NCI-H1105 (cell line): Measurements from ENCODE around the gene FGF19.
A peak's percentile ranks its signal among the peaks of the same experiment; 100 is the strongest.

ENCODE experiments used
- DNase-seq: peaks from one replicate; lab custom pipeline; 2025; lab: John Stamatoyannopoulos, UW

Gene FGF19

GRCh38 chr11:69670158-69670845 lies 33.5 kb downstream of the FGF19 start:
- DNase-seq, result peak; percentile 84

DNA sequence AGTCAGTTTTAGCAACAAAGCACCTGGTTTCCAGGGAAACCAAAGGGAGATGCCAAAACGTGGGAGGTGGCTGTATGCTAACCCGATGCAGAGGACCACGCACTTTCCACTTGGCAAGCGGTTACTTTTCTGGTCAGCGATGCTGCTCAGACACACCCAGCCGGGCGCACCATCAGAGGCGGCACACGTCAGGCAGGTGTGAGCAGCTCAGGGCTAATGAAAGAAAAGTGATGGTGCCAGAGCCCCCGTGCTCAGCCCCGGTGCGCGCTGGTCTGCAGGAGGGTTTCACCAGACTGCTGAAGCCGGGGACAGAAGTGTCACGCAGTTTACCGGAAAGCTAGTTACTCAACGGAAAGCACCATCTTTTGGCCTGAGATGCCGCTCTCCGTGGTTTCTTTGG lies 34.3 kb downstream of the FGF19 start:
- no peak for DNase-seq

GRCh38 chr11:69667619-69668604 lies 35.9 kb downstream of the FGF19 start:
- DNase-seq, result no peak

DNA sequence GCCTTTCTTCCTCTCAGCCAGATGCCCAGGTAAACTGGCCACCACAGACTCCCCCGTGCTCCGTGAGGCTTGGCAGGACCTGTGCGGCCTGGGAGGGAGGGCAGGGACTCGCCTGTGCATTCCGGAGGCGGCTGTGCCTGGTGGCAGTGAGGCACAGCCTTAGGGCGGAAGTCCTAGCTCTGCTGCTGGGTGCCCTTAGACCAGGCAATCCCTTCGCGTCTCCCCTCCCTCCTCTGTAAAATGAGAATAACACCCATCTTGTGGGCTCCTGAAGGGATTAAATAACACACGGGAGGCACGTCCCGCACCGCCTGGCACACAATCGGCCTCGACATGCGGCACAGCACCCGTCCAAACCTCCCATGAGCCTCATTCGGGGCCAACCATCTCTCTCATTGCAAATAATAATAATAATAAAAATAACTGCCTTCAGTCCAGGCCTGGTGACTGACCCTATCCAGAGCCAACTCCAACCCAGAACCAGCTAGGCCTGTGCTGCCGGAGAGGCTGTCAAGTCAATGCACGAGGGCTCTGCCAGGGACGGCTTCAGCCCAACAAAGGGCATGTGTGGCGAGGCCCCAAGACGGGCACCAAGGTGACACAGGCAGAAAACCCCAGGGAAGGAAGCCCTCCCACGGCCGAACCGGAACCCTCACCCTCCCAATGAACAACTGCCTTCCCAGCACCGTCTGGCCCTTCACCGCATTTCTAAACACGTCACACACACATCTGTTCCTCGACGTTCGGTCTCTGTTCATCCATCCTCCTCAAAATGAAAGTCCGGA lies 36.9 kb downstream of the FGF19 start:
- DNase-seq, result no peak

DNA sequence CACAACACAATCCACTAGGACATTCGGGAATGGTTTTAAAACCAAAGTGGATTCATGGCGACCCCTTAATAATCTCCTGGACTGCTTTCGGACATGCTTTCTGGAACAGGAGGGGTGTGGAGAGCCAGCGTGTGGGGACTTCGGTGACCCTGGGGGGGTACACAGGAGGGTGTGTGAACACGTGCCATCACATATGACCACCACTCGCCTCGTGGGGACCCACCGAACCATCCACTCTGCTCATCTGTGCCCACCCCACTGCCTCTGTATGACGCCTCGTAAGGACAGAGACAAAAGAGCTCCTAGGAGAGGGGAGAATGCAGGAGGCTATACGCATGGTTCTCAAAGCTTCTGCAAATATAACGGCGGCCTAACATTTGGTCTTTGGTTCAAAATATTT lies 37.6 kb downstream of the FGF19 start:
- no peak for DNase-seq

- DNase-seq, result no peak
Measured at GRCh38 chr11:69665669-69666068, 38.2 kb downstream of the FGF19 start.

GRCh38 chr11:69664901-69665300 lies 38.9 kb downstream of the FGF19 start:
- DNase-seq, result no peak

DNA sequence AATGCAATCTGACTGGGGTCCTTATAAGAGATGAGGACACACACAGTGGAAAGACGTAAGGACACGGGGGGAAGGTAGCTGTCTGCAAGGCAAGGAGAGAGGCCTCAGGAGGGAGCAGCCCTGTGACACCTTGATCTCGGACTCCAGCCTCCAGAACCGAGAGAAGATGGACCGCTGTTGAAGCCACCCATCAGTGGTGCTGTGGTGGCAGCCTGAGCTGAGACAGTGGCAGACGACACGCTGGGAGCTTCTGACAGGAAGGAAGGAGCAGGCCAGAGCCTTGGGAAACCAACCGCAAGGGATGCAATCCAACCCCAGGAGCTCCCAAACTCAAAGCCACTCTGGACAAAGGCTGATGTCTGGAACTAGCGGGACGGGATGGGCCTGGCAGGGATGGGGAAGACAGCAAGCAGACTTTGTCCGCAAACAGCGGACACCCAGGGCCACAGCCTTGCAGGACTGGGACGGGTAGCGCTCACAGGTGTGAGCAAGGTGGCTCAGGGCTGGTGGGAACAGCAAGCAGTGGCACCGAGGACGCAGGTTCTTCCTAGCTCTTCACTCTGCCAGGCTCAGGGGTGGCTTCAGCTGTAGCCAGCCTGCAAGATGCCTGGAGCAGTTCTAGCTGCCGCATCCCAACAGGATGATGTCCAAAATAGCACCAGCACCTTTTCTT lies 39.6 kb downstream of the FGF19 start:
- no peak for DNase-seq

GRCh38 chr11:69663326-69663725 lies 40.5 kb downstream of the FGF19 start:
- DNase-seq, result no peak

DNA sequence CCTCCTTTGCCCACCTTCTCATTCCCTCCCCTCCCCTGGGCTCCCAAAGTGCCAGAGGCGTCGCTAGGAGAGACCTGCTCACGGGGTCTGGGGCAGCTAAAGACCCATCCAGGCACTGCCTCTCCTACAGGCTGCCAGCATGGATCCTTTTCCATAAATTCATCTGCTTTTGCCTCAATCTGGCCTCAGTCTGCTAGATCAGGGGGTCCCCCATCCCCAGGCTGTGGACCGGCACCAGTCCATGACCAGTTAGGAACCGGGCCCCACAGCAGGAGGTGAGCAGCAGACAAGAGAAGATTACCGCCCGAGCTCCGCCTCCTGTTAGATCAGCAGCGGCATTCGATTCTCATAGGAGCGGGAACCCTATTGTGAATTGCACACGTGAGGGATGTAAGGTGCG lies 41.0 kb downstream of the FGF19 start:
- DNase-seq, result no peak

GRCh38 chr11:69662021-69662698 lies 41.7 kb downstream of the FGF19 start:
- no peak for DNase-seq

DNA sequence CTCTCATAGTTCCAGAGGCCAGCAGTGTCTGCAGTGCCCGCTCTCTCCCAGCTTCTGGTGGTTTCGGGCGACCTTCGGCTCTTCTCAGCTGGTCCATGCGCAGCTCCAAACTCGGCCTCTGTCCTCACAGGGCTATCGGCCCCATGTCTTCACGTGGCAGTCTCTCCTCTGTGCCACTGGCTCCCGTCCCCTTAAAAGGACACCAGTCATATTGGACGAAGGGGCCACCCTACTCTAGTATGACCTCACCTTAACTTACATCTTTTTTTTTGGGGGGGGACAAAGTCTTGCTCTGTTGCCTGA lies 42.5 kb downstream of the FGF19 start:
- no peak for DNase-seq

GRCh38 chr11:69660001-69660500 lies 43.8 kb downstream of the FGF19 start:
- no peak for DNase-seq

DNA sequence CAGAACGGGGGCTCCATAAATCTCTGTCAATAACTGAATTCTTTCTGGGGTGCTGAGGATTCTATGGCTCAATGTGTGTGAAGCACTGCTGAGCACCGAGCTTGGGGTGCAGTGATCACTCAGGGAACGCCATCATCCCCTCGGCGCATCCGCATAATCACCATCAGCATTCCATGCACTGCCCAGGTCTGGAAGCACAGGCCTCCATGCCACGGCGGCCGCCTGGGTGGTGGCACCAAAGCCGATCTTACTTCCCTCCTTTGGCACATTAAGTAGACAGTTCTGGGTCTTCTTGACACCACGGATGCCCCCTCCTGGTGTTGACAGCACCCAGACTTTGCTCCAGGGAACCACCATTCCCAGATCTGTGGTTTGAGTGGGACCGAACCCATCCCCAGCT lies 44.2 kb downstream of the FGF19 start:
- no peak for DNase-seq

DNA sequence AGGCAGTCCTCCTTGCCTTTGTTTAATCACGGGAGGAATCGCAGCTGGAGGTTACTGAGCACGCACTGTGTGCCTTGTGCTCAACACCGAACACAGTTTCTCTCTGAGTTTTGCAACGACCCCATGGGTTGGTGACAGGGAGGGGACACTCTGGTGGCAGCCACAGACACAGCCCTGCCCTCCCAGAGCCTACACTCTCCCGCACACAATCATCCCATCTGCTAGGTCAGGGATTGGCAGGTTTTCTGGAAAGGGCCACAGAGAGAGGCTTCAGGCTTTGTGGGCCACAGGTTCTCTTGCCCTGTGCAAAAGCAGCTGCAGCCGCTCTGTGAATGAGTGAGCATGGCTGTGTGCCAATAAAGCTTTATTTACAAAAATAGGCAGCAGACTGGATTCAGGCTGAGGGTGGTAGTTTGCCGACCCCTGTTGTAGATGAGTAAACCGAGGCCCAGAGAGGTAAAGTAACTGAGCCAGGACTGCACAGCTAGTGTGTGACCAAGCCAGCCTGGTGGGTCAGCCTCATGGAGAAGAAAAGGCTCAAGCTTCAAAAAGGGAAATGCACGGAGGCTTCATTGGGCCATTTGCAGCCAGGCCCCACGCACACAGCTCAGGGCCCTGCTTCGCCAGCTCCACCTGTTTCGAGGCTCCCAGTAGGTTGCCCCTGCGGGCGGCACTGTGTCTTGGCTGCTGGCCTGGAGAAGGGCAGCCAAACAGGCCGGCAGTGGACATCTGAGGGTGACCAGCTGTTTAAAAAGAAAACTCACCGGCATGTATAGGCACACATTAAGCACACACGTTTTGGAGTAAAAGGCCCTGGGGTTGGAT lies 45.0 kb downstream of the FGF19 start:
- DNase-seq, result no peak

- DNase-seq, result no peak
Measured at GRCh38 chr11:69657911-69658625, 45.8 kb downstream of the FGF19 start.

DNA sequence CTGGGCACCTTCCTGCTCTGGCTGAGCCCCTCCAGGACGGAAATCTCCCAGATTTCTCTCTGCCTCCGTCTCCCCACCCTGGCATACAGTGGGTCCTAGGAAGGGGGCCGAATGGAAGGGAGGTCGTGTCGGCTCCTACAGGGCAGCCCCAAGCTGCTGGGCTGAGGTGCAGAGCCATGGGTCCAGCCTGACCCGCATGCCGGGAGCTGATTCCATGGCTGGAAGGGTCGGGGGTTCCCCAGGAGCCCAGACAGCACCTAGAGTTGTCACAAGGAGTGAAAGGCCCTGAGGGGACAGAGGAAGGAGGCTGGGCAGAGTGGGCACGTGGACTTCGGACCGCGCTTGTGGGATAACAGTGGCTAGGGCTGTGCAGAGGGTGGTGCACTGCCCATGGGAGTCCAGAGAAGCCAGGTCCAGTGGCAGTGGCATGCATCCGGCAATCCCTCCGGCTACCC lies 46.3 kb downstream of the FGF19 start:
- no peak for DNase-seq

- no peak for DNase-seq
Measured at GRCh38 chr11:69656536-69657455, 47.0 kb downstream of the FGF19 start.
